NCI-H1417 treated with DMSO at 0.1 percent for 48 hours (cell line): ENCODE data around the gene TNFSF13.
A peak's percentile ranks its signal among the peaks of the same experiment; 100 is the strongest.

Experiments
- DNase-seq: peaks from one replicate; lab custom pipeline; 2025; lab: John Stamatoyannopoulos, UW

The TNFSF13 gene

GRCh38 chr17:7575481-7575883, 16.9 kb downstream of the TNFSF13 start:
- DNase-seq: no peak

GRCh38 chr17:7575959-7576358, 17.4 kb downstream of the TNFSF13 start:
- DNase-seq: no peak

- DNase-seq: no peak
These were observed 17.9 kb downstream of the TNFSF13 start for GRCh38 chr17:7576432-7576937.

GRCh38 chr17:7577327-7578199, 19.0 kb downstream of the TNFSF13 start:
- DNase-seq: no peak

- DNase-seq: no peak
These were observed 20.7 kb downstream of the TNFSF13 start, which contains the start of gene CD68 for GRCh38 chr17:7579001-7579833. CD68 (plus strand) TSS chr17:7579638; CDS start chr17:7579678, 40 bp downstream.

GRCh38 chr17:7579834-7580603, 21.5 kb downstream of the TNFSF13 start:
- DNase-seq: no peak

GRCh38 chr17:7580604-7581575, 22.3 kb downstream of the TNFSF13 start:
- no peak for DNase-seq

- no peak for DNase-seq
These were observed 24.1 kb downstream of the TNFSF13 start for GRCh38 chr17:7582396-7583252.

GRCh38 chr17:7583253-7584109, 24.9 kb downstream of the TNFSF13 start, which contains the start of gene MPDU1:
MPDU1 (plus strand) TSS chr17:7583852; CDS start chr17:7583863, 11 bp downstream.
- DNase-seq: peak; percentile 87

- no peak for DNase-seq
These were observed 28.3 kb downstream of the TNFSF13 start for GRCh38 chr17:7586673-7587419.

- no peak for DNase-seq
These were observed 29.0 kb downstream of the TNFSF13 start for GRCh38 chr17:7587420-7588151.

- no peak for DNase-seq
These were observed 30.1 kb downstream of the TNFSF13 start for GRCh38 chr17:7588553-7589203.

- DNase-seq: no peak
These were observed 30.8 kb downstream of the TNFSF13 start for GRCh38 chr17:7589204-7589868.

- DNase-seq: no peak
These were observed 31.5 kb downstream of the TNFSF13 start, which contains the start of gene SOX15 for GRCh38 chr17:7589891-7590691. SOX15 (minus strand) TSS chr17:7590094; CDS start chr17:7589676, 418 bp downstream.

- DNase-seq: no peak
These were observed 32.2 kb downstream of the TNFSF13 start for GRCh38 chr17:7590743-7591142.
